OCI-LY7 (cell line): ENCODE measurements around the gene ENO4. TPM values are rescaled to one million over a fixed set of nuclear protein-coding genes. Genes with fewer than 3 reads are reported as not detected.
A peak's percentile ranks its signal among the peaks of the same experiment; 100 is the strongest.

Experiments
- BruUV-seq: library from RNA; stranded (reverse); fragments of 400-500 nt; replicated peaks from 2 replicates; lab custom pipeline; 2021; lab: Mats Ljungman, UMichigan
- CTCF ChIA-PET: fragments of 300-600 bp; sonication (Branson Sonifier 250); formaldehyde crosslinking; loops from one replicate; lab custom pipeline; 2022; ENCODE audit warnings: antibody characterized with exemption; ENCODE audit not compliant: unreplicated experiment; lab: Charles Lee
- POLR2A ChIA-PET: fragments of 300-600 bp; sonication (Branson Sonifier 250); formaldehyde crosslinking; loops from one replicate; lab custom pipeline; 2022; ENCODE audit warnings: antibody characterized with exemption; lab: Charles Lee
- DNase-seq: peaks from one replicate; pipeline ENCODE4 v3.0.0-alpha.2; 2015; ENCODE audit warnings: low spot score
- H2AFZ ChIP-seq: fragments of 200-600 bp; sonication (generic), shearing (Covaris generic); 2 replicates; pipeline ENCODE4 v1.6.1; 2014; ENCODE audit warnings: mild to moderate bottlenecking, antibody characterized with exemption, low read length, moderate library complexity
- H3K27ac ChIP-seq: fragments of 200-600 bp; sonication (generic); 2 replicates; pipeline ENCODE4 v1.5.1; 2014; ENCODE audit warnings: mixed run types, low read depth, mild to moderate bottlenecking, moderate library complexity, low read length, inconsistent platforms; ENCODE audit not compliant: poor library complexity, severe bottlenecking
- H3K36me3 ChIP-seq: fragments of 200-600 bp; sonication (generic); 2 replicates; pipeline ENCODE4 v1.6.1; 2014; ENCODE audit warnings: mild to moderate bottlenecking, antibody characterized with exemption, low read length, moderate library complexity, mixed read lengths; ENCODE audit not compliant: insufficient read depth
- H3K4me1 ChIP-seq: fragments of 200-600 bp; sonication (generic); 2 replicates; pipeline ENCODE4 v1.5.1; 2014; ENCODE audit warnings: mild to moderate bottlenecking, low read length; ENCODE audit not compliant: insufficient read depth, poor library complexity, severe bottlenecking
- H3K4me2 ChIP-seq: fragments of 200-600 bp; sonication (generic); 2 replicates; pipeline ENCODE4 v1.6.1; 2014; ENCODE audit warnings: mild to moderate bottlenecking, low read length
- H3K4me3 ChIP-seq: fragments of 200-600 bp; sonication (generic); 2 replicates; pipeline ENCODE4 v1.5.1; 2014; ENCODE audit warnings: mild to moderate bottlenecking, low read depth, low read length; ENCODE audit not compliant: poor library complexity, severe bottlenecking
- H3K79me2 ChIP-seq: fragments of 200-600 bp; sonication (generic); 2 replicates; pipeline ENCODE4 v1.6.1; 2016; ENCODE audit warnings: low read depth, mild to moderate bottlenecking, low read length, moderate library complexity, mixed read lengths; ENCODE audit not compliant: insufficient read depth
- H3K9me2 ChIP-seq: fragments of 200-600 bp; sonication (generic); 2 replicates; pipeline ENCODE4 v1.6.1; 2016; ENCODE audit warnings: mild to moderate bottlenecking, low read length, mixed read lengths; ENCODE audit not compliant: insufficient read depth
- H3K9me3 ChIP-seq: fragments of 200-600 bp; sonication (generic); 2 replicates; pipeline ENCODE4 v1.6.1; 2014; ENCODE audit warnings: mild to moderate bottlenecking, mixed run types, low read length, mixed read lengths
- H4K20me1 ChIP-seq: fragments of 200-600 bp; sonication (generic); 2 replicates; pipeline ENCODE4 v1.6.1; 2014; ENCODE audit warnings: mild to moderate bottlenecking, antibody characterized with exemption, low read length, moderate library complexity, mixed read lengths; ENCODE audit not compliant: insufficient read depth
- EZH2phosphoT487 ChIP-seq: fragments of 200-600 bp; sonication (generic); IDR thresholded peaks from 2 replicates; pipeline ENCODE4 v1.6.1; 2018; ENCODE audit warnings: low read depth, borderline replicate concordance, mild to moderate bottlenecking, mixed run types, antibody characterized with exemption, low read length, moderate library complexity, mixed read lengths
- intact Hi-C: fragments of 100-400 bp; cut with micrococcal nuclease; formaldehyde crosslinking; loops from one replicate; pipeline ENCODE4 v1.10.0; 2022; ENCODE audit not compliant: unreplicated experiment
- total RNA-seq, 2 experiments: library from RNA; depleted of rRNA in 1 of 2; stranded (reverse); fragments of >200 nt in 1 of 2; shearing (Covaris generic) in 1 of 2; gene quantifications; 2 replicates each; pipeline ENCODE4 v1.2.3, GENCODE V29; 2014 to 2022
- TF ChIP-seq, protein P1 (sequence below): fragments of 200-600 bp; sonication (generic); conservative IDR thresholded peaks from 2 replicates; pipeline ENCODE4 v1.5.1; 2014; ENCODE audit warnings: mild to moderate bottlenecking, antibody characterized with exemption, low read length, moderate library complexity, mixed read lengths

ENO4 gene
- total RNA-seq, 2 experiments from 2014 or later, result not detected

DNA sequence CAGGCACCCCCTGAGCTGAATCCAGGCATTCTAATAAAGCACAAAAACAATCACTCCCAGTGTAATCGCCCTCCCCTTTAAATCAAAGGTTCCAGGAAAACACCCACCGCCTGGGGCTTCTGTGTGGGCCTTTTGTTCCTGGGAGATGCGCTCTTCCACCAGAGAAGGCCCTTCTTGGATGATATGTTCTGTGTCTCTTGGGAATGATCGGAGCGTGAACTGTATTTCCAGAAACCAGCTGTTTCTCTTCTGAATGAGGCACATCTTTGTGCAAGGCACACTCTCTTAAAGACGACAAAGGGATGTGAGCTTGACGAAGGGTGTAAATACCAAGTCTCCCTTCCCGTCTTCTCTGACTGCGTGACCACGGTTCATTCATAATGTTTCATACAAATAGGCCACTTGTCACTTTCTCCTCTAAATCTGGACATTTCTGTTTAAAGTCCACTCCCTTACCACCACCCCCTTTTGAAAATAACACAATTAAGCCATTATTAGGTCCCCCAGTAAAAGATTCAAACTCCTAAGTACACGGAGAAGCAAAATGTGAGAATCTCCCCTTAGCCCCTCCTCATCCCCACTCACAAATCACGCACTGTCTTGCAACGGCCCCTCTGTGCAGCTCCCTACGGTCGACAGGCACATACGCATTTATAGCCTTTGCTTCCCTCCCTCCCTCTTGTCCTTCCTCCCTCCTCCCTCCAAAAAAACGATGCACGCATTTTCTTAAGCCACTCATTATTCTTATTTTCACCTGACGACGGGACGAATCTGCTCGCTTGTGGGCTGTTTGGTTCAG lies 45.6 kb upstream of the ENO4 start:
- Histone ChIP-seq H3K36me3 (no peaks in the 10 kb centered on the region), H3K27ac (no peak overlapping the region), H3K4me3 (no peak overlapping the region), H3K9me3 (no peaks in the 10 kb centered on the region), H2AFZ (no peak overlapping the region), H3K79me2 (no peaks in the 10 kb centered on the region), H3K4me1 (no peaks in the 10 kb centered on the region), H3K4me2 (no peak overlapping the region), H4K20me1 (no peaks in the 10 kb centered on the region), H3K9me2 (no peaks in the 10 kb centered on the region)
- intact Hi-C loops, result no loop called here
- DNase-seq, result no peak
- no TSS peak for BruUV-seq
- no peak for TF ChIP-seq EZH2phosphoT487
- TF ChIP-seq, protein P1, sequence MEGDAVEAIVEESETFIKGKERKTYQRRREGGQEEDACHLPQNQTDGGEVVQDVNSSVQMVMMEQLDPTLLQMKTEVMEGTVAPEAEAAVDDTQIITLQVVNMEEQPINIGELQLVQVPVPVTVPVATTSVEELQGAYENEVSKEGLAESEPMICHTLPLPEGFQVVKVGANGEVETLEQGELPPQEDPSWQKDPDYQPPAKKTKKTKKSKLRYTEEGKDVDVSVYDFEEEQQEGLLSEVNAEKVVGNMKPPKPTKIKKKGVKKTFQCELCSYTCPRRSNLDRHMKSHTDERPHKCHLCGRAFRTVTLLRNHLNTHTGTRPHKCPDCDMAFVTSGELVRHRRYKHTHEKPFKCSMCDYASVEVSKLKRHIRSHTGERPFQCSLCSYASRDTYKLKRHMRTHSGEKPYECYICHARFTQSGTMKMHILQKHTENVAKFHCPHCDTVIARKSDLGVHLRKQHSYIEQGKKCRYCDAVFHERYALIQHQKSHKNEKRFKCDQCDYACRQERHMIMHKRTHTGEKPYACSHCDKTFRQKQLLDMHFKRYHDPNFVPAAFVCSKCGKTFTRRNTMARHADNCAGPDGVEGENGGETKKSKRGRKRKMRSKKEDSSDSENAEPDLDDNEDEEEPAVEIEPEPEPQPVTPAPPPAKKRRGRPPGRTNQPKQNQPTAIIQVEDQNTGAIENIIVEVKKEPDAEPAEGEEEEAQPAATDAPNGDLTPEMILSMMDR, result no peak
- POLR2A ChIA-PET, result no interaction called here
- CTCF ChIA-PET, result interaction anchor here (0.6 kb wide), 1 partner anchor 371 kb away, joined by 3 read pairs; no protein-coding TSS in a partner anchor

DNA sequence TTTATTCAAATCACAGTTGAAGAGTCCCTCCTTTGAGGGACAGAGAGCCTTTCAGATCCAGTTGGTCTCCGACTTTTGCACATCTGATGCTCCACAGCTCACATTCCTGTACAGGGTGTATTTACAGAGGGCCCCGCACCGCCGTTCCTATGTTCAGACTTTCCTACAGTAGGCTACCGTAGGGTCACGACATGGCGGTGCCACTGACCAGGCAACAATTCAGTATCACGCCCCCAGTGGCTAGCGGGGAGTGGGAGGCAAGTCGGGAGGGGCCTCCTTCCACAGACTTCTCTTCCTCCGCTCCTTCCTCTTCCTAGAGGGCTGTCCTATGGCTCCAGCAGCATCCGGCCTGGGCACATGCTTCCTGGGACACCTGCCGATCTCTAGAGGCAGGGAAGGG lies 40.6 kb upstream of the ENO4 start:
- intact Hi-C loops, result no loop called here
- Histone ChIP-seq H3K9me2 (no peaks in the 10 kb centered on the region), H3K4me3 (no peak overlapping the region), H3K4me1 (no peaks in the 10 kb centered on the region), H3K4me2 (no peak overlapping the region), H3K36me3 (no peaks in the 10 kb centered on the region), H3K27ac (no peak overlapping the region), H2AFZ (no peak overlapping the region), H3K9me3 (no peaks in the 10 kb centered on the region), H3K79me2 (no peaks in the 10 kb centered on the region), H4K20me1 (no peaks in the 10 kb centered on the region)
- BruUV-seq, result no TSS peak
- TF ChIP-seq EZH2phosphoT487, result no peak
- TF ChIP-seq, protein P1, result no peak
- DNase-seq, result no peak
- CTCF ChIA-PET, result no interaction called here
- POLR2A ChIA-PET, result no interaction called here

DNA sequence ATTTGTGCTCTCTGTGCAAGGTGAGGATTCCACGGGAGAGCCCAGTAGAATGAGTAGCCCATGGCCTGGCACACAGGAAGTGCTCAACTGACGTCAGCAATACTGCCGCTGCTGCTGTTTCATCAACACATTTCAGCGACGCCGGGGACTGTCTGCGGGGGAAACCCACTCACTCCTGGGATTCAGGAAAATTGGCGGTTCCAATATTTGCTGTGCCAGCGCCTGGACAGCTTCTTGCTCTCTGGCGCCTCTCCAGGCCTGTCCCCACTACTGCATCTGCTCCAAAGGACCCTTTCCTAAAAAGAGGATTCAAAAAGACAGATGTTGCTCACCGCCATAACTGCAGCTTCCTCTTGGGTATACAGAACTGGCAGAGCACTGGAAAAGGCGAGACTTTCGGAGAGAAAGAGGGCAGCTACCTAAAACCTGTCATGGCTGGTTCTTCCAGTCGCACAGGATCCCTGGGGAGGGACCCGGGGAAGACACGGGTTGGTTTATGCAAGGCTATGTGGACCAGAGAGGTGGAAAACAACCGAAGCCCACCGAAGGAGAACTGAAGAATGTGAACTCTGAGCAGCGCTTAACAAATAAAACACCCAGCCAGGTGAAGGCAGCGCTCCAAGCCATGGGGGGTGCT lies 39.7 kb upstream of the ENO4 start:
- TF ChIP-seq EZH2phosphoT487, result no peak
- TF ChIP-seq, protein P1, result peak; percentile 42; the same call in 1 of the 2 replicates
- Histone ChIP-seq H2AFZ (no peak overlapping the region), H3K36me3 (no peaks in the 10 kb centered on the region), H4K20me1 (no peaks in the 10 kb centered on the region), H3K27ac (no peak overlapping the region), H3K4me1 (no peaks in the 10 kb centered on the region), H3K79me2 (no peaks in the 10 kb centered on the region), H3K4me2 (no peak overlapping the region), H3K9me2 (no peaks in the 10 kb centered on the region), H3K9me3 (no peaks in the 10 kb centered on the region), H3K4me3 (no peak overlapping the region)
- intact Hi-C loops, result no loop called here
- no TSS peak for BruUV-seq
- ChIA-PET CTCF (no interaction called here), POLR2A (no interaction called here)
- no peak for DNase-seq
